ENCODE data around the gene COBL. TPM values are rescaled to one million over a fixed set of nuclear protein-coding genes. Genes with fewer than 3 reads are reported as not detected.

COBL gene
- total RNA-seq, 1 experiment from 2014 or later, result 0.39 TPM

DNA sequence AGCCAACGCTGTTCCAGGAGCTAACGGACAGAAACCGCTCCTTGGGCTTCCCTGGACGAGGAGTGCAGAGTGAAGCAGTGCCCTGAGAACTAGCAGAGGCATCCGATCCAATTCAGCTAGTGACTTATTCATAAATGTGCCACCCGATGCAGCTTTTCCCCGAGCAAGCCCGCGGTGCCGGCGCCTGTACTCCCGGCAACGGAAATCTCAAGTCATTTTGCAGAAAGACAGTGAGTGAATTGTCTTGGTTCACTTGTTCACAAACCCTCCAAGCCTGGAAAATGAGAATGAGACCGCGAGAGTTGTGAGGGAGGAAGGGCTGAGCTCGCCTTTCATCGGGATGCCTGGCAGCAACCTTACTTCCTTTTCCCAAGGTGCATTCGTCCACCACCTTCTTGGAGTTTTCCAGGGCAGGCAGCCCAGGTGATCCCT lies 87.5 kb downstream of the COBL start:
- TF ChIP-seq, protein P1, sequence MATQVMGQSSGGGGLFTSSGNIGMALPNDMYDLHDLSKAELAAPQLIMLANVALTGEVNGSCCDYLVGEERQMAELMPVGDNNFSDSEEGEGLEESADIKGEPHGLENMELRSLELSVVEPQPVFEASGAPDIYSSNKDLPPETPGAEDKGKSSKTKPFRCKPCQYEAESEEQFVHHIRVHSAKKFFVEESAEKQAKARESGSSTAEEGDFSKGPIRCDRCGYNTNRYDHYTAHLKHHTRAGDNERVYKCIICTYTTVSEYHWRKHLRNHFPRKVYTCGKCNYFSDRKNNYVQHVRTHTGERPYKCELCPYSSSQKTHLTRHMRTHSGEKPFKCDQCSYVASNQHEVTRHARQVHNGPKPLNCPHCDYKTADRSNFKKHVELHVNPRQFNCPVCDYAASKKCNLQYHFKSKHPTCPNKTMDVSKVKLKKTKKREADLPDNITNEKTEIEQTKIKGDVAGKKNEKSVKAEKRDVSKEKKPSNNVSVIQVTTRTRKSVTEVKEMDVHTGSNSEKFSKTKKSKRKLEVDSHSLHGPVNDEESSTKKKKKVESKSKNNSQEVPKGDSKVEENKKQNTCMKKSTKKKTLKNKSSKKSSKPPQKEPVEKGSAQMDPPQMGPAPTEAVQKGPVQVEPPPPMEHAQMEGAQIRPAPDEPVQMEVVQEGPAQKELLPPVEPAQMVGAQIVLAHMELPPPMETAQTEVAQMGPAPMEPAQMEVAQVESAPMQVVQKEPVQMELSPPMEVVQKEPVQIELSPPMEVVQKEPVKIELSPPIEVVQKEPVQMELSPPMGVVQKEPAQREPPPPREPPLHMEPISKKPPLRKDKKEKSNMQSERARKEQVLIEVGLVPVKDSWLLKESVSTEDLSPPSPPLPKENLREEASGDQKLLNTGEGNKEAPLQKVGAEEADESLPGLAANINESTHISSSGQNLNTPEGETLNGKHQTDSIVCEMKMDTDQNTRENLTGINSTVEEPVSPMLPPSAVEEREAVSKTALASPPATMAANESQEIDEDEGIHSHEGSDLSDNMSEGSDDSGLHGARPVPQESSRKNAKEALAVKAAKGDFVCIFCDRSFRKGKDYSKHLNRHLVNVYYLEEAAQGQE (IDR thresholded peaks at IDR 0.05; ENCODE audit: insufficient read depth in 1 of 2, low read depth in 2 of 2, low read length in 1 of 2), result no peak
- no peak for TF ChIP-seq TCF7L2 (IDR thresholded peaks at IDR 0.05; ENCODE audit: low read depth, low read length)
- TF ChIP-seq SIN3A (IDR thresholded peaks at IDR 0.05; ENCODE audit: borderline replicate concordance, insufficient read depth, low read depth, low read length), result no peak
- TF ChIP-seq, protein P2, sequence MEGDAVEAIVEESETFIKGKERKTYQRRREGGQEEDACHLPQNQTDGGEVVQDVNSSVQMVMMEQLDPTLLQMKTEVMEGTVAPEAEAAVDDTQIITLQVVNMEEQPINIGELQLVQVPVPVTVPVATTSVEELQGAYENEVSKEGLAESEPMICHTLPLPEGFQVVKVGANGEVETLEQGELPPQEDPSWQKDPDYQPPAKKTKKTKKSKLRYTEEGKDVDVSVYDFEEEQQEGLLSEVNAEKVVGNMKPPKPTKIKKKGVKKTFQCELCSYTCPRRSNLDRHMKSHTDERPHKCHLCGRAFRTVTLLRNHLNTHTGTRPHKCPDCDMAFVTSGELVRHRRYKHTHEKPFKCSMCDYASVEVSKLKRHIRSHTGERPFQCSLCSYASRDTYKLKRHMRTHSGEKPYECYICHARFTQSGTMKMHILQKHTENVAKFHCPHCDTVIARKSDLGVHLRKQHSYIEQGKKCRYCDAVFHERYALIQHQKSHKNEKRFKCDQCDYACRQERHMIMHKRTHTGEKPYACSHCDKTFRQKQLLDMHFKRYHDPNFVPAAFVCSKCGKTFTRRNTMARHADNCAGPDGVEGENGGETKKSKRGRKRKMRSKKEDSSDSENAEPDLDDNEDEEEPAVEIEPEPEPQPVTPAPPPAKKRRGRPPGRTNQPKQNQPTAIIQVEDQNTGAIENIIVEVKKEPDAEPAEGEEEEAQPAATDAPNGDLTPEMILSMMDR (IDR thresholded peaks at IDR 0.05), result no peak
- TF ChIP-seq POLR2AphosphoS5 (IDR thresholded peaks at IDR 0.05; ENCODE audit: low read depth, low read length), result no peak
- H3K27me3 ChIP-seq (ENCODE audit: control insufficient read depth, insufficient read depth, low read length), result peaks cover 14% of the 10 kb centered on the region
- H3K36me3 ChIP-seq (ENCODE audit: control insufficient read depth, insufficient read depth, low read length), result no peaks in the 10 kb centered on the region
- intact Hi-C loops (cut with micrococcal nuclease; ENCODE audit: unreplicated experiment) (no loop called here), in situ Hi-C loops (cut with HindIII; ENCODE audit: low pct_unique_long_range_greater_than_20kb, low sequenced_read_pairs) (no loop called here)
- ATAC-seq (0 out of 2 replicates have a peak, but pooled peaks have one; percentile 20), DNase-seq (ENCODE audit: low read depth, low spot score) (no peak)
- H3K4me3 ChIP-seq (ENCODE audit: low read depth in 2 of 2, low read length in 2 of 2), result no peak overlapping the region
- no peaks in the 10 kb centered on the region for H3K9me3 ChIP-seq (ENCODE audit: control insufficient read depth, insufficient read depth, low read depth, low read length)
- CTCF ChIA-PET, result interaction anchor here (0.6 to 1.5 kb wide), 3 partner anchors 16 to 141 kb away, joined by 3 to 4 read pairs (median 3); no protein-coding TSS in a partner anchor
- H3K4me1 ChIP-seq (ENCODE audit: control insufficient read depth, insufficient read depth, low read length), result no peaks in the 10 kb centered on the region
- H3K27ac ChIP-seq (ENCODE audit: low read length), result no peak overlapping the region
- no TSS peak for BruUV-seq (replicated peaks)
- POLR2A ChIA-PET, result no interaction called here

DNA sequence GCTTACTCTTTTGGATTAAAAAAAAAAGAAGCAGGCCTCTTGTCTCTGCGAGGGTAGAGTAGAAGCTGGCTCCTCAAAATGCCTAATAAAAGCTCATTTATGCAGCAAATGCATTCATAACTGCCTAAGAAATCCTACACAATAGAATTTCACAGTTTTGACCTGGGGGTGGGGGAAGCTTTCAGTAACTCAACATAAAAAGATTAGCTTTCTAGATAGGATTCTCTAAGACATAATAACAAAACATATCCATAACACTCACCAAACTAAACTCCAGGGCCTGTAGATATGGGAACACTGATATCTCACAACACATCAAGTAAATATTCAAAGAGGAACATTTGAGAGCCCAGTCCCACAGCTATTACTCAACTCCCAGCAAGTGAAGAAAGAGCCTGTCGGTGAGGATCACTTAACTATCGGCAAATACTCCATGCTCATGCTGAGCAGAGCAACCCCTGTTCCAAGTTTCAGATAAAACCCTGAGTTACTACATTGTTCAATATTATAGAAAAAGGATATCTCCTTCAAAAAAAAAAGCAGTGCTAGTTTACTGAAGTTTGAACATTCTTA lies 88.1 kb downstream of the COBL start:
- POLR2A ChIA-PET, result no interaction called here
- H3K27ac ChIP-seq (ENCODE audit: low read length), result no peak overlapping the region
- in situ Hi-C loops (cut with HindIII; ENCODE audit: low pct_unique_long_range_greater_than_20kb, low sequenced_read_pairs) (no loop called here), intact Hi-C loops (cut with micrococcal nuclease; ENCODE audit: unreplicated experiment) (no loop called here)
- H3K4me1 ChIP-seq (ENCODE audit: control insufficient read depth, insufficient read depth, low read length), result no peaks in the 10 kb centered on the region
- peaks cover 14% of the 10 kb centered on the region for H3K27me3 ChIP-seq (ENCODE audit: control insufficient read depth, insufficient read depth, low read length)
- H3K9me3 ChIP-seq (ENCODE audit: control insufficient read depth, insufficient read depth, low read depth, low read length), result no peaks in the 10 kb centered on the region
- ATAC-seq (no peak), DNase-seq (ENCODE audit: low read depth, low spot score) (no peak)
- CTCF ChIA-PET, result interaction anchor here (0.7 to 1.5 kb wide), 2 partner anchors 139 to 141 kb away, joined by 3 to 4 read pairs; no protein-coding TSS in a partner anchor
- no peaks in the 10 kb centered on the region for H3K36me3 ChIP-seq (ENCODE audit: control insufficient read depth, insufficient read depth, low read length)
- BruUV-seq (replicated peaks), result no TSS peak
- no peak for TF ChIP-seq TCF7L2 (IDR thresholded peaks at IDR 0.05; ENCODE audit: low read depth, low read length)
- TF ChIP-seq POLR2AphosphoS5 (IDR thresholded peaks at IDR 0.05; ENCODE audit: low read depth, low read length), result no peak
- TF ChIP-seq, protein P1 (IDR thresholded peaks at IDR 0.05; ENCODE audit: insufficient read depth in 1 of 2, low read depth in 2 of 2, low read length in 1 of 2), result no peak
- no peak for TF ChIP-seq SIN3A (IDR thresholded peaks at IDR 0.05; ENCODE audit: borderline replicate concordance, insufficient read depth, low read depth, low read length)
- TF ChIP-seq, protein P2 (IDR thresholded peaks at IDR 0.05), result no peak
- no peak overlapping the region for H3K4me3 ChIP-seq (ENCODE audit: low read depth in 2 of 2, low read length in 2 of 2)
